Suprapubic skin (tissue), 4 donors: ENCODE measurements around the gene OR4D2. TPM values are rescaled to one million over a fixed set of nuclear protein-coding genes. Genes with fewer than 3 reads are reported as not detected.
A peak's percentile ranks its signal among the peaks of the same experiment; 100 is the strongest.

Source experiments
- DNase-seq, 2 donors: peaks; one replicate each; pipeline ENCODE4 v3.0.0-alpha.2; 2019; ENCODE audit warnings: low spot score in 2 of 2
- H3K27ac ChIP-seq: fragments of 200-600 bp; sonication (generic); one replicate; pipeline ENCODE4 v1.5.1; 2019
- H3K27me3 ChIP-seq: fragments of 200-600 bp; sonication (generic); one replicate; pipeline ENCODE4 v1.5.1; 2019
- H3K36me3 ChIP-seq: fragments of 200-600 bp; sonication (generic); one replicate; pipeline ENCODE4 v1.5.1; 2019
- H3K4me1 ChIP-seq: fragments of 200-600 bp; sonication (generic); one replicate; pipeline ENCODE4 v1.5.1; 2019
- H3K4me3 ChIP-seq: fragments of 200-600 bp; sonication (generic); one replicate; pipeline ENCODE4 v1.5.1; 2019; ENCODE audit warnings: mild to moderate bottlenecking
- H3K9me3 ChIP-seq: fragments of 200-600 bp; sonication (generic); one replicate; pipeline ENCODE4 v1.5.1; 2019
- EP300 ChIP-seq: sonication (generic); formaldehyde crosslinking; IDR thresholded peaks from one replicate; pipeline ENCODE4 v1.6.1; 2017; ENCODE audit warnings: antibody characterized with exemption
- POLR2A ChIP-seq, 2 donors: fragments of 450-650 bp; IDR thresholded peaks; one replicate each; pipeline ENCODE4 v1.6.1; 2017; ENCODE audit warnings: antibody characterized with exemption in 2 of 2, mild to moderate bottlenecking in 2 of 2, moderate library complexity in 2 of 2
- POLR2AphosphoS5 ChIP-seq, 3 donors: sonication (generic); formaldehyde crosslinking; IDR thresholded peaks; one replicate each; pipeline ENCODE4 v1.6.1; 2017; ENCODE audit warnings: antibody characterized with exemption in 3 of 3
- WGBS: methylation state at CpG from one replicate; pipeline ENCODE4 v1.1.5; 2018; 5-methylcytosine and 5-hydroxymethylcytosine counted together
- total RNA-seq, 4 donors: library from RNA; depleted of rRNA; stranded (reverse); fragments of >200 nt; gene quantifications; one replicate each; pipeline ENCODE4 v1.1.0, GENCODE V29; 2016
- TF ChIP-seq, protein P1 (sequence below), 2 donors: fragments of 200-600 bp in 1 of 2; fragments of 450-650 bp in 1 of 2; sonication (generic) in 1 of 2; IDR thresholded peaks; one replicate each; pipeline ENCODE4 v1.5.1; 2016 to 2019; ENCODE audit warnings: antibody characterized with exemption in 2 of 2, mild to moderate bottlenecking in 1 of 2, moderate library complexity in 1 of 2

Gene OR4D2
- total RNA-seq, 4 donors from 2014 or later = not detected

DNA sequence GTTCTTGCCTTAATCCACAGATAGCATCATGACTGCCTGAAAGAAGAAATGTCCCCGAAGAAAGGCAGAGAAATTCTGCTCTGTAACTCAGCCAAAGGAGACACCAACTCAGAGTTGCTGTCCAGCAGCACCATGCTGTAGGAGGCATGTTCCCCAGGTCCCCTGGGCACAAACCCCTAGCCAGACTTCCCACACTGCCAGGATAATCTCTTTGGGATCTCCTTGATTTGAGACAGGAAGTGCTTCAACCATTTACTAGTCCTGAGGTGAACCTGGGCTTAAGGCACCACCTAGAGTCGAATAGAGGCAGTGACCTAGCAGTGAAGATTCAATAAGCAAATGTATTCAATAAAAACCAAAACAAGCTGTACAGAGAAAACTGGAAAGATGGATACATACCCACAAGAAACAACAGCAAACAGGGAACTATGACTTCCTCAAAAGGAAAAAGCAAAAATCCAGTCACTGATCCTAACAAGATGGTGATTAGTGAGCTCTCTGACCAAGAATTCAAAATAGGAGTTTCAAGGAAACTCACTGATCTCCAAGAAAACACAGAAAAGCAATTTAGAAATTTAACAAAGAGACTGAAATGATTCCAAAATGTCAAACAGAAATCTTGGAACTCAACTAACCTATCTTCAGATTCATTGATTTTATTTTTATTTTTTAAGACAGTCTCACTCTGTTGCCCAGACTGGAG lies 5.7 kb downstream of the OR4D2 start:
- TF ChIP-seq, protein P1, sequence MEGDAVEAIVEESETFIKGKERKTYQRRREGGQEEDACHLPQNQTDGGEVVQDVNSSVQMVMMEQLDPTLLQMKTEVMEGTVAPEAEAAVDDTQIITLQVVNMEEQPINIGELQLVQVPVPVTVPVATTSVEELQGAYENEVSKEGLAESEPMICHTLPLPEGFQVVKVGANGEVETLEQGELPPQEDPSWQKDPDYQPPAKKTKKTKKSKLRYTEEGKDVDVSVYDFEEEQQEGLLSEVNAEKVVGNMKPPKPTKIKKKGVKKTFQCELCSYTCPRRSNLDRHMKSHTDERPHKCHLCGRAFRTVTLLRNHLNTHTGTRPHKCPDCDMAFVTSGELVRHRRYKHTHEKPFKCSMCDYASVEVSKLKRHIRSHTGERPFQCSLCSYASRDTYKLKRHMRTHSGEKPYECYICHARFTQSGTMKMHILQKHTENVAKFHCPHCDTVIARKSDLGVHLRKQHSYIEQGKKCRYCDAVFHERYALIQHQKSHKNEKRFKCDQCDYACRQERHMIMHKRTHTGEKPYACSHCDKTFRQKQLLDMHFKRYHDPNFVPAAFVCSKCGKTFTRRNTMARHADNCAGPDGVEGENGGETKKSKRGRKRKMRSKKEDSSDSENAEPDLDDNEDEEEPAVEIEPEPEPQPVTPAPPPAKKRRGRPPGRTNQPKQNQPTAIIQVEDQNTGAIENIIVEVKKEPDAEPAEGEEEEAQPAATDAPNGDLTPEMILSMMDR (IDR thresholded peaks at IDR 0.05) = peak in 1 of 2 donors; percentile 21
- TF ChIP-seq POLR2AphosphoS5 (IDR thresholded peaks at IDR 0.05) = no peak

DNA sequence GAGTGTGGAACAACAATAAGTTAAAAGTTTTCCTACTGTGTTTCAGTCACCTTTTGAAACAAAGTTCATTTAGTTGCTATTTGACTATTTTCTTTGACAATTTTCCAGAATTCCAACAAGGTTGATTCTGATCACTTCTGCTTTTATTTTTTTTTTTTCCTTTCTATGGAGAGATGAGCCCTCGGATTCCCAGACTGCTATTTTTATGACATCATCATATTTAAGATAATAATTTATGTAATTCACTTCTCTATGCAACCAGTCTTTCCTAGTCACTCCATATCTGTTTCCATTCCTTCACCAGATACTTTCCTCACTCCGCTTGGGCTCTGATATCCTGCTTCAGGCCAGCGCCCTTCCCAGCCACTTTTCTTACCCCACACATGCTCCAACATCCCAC lies 8.1 kb downstream of the OR4D2 start:
- Histone ChIP-seq H3K27ac (no peak overlapping the region), H3K4me1 (no peaks in the 10 kb centered on the region), H3K36me3 (no peaks in the 10 kb centered on the region), H3K27me3 (peaks cover 2% of the 10 kb centered on the region), H3K9me3 (no peaks in the 10 kb centered on the region), H3K4me3 (no peak overlapping the region)
- TF ChIP-seq, protein P1 (IDR thresholded peaks at IDR 0.05) = no peak
- TF ChIP-seq POLR2A (IDR thresholded peaks at IDR 0.05) = no peak
- TF ChIP-seq POLR2AphosphoS5 (IDR thresholded peaks at IDR 0.05) = no peak
- TF ChIP-seq EP300 = no peak
- no peak for DNase-seq
- 56% methylated on average over 3 of the region's 3 CpGs for WGBS

More for the DNA sequence above, 5.7 kb downstream of the OR4D2 start:
- Histone ChIP-seq H3K27ac (no peak overlapping the region), H3K36me3 (no peaks in the 10 kb centered on the region), H3K27me3 (peaks cover 8% of the 10 kb centered on the region), H3K9me3 (no peaks in the 10 kb centered on the region), H3K4me1 (no peaks in the 10 kb centered on the region), H3K4me3 (no peak overlapping the region)
- DNase-seq = no peak
- 30% methylated on average over 2 of the region's 2 CpGs for WGBS

DNA sequence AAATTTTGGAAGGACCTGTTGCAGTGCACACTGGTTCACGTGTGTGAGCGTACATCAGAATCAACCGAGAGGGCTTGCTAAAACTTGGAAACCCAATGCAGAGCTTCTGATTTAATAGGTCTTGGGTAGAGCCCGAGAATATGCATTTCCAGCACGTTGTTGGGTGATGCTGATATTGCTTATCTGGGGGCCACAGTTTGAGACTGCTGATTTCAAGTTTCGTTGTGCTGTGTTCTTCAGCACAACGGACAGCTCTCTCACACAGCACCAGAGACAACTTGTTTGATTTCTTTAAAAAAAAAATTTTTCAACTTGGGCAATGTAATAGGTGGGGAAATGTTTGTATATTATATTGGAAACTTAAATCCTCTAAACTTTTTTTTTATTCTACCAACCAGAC lies 9.4 kb downstream of the OR4D2 start:
- Histone ChIP-seq H3K36me3 (no peaks in the 10 kb centered on the region), H3K4me1 (no peaks in the 10 kb centered on the region), H3K9me3 (no peaks in the 10 kb centered on the region), H3K4me3 (no peak overlapping the region), H3K27ac (no peak overlapping the region), H3K27me3 (peaks cover 2% of the 10 kb centered on the region)
- 40% methylated on average over 7 of the region's 7 CpGs for WGBS
- TF ChIP-seq EP300 (no peak), POLR2AphosphoS5 (IDR thresholded peaks at IDR 0.05) (no peak), POLR2A (IDR thresholded peaks at IDR 0.05) (no peak)
- TF ChIP-seq, protein P1 (IDR thresholded peaks at IDR 0.05) = no peak
- DNase-seq = no peak

DNA sequence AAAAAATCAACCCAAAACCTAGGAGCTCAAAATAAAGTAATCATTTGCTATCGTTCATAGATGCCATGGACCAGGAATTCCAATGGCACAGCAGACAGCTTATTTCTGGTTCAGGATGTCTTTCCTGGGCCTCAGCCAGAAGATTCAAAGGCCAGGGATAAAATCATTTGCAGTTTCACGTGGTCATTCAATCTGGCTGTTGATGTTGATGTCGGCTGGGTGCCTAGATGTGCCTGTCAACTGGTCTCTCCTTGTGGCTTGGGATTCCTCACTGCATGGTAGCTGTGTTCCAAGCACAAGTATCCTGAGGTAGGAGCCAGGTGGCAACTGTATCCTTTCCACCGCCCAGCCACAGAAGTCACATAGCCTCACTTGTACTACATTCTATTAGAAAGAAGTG lies 15.0 kb downstream of the OR4D2 start:
- H3K4me3 ChIP-seq = no peak overlapping the region
- H3K4me1 ChIP-seq = no peaks in the 10 kb centered on the region
- no peak overlapping the region for H3K27ac ChIP-seq
- no peak for DNase-seq
- no peaks in the 10 kb centered on the region for H3K36me3 ChIP-seq
- peaks cover 1% of the 10 kb centered on the region for H3K27me3 ChIP-seq
- no peaks in the 10 kb centered on the region for H3K9me3 ChIP-seq
- WGBS = 75% methylated on average over 4 of the region's 4 CpGs
- no peak for TF ChIP-seq POLR2AphosphoS5 (IDR thresholded peaks at IDR 0.05)
- TF ChIP-seq, protein P1 (IDR thresholded peaks at IDR 0.05) = no peak
- TF ChIP-seq EP300 = no peak
- TF ChIP-seq POLR2A (IDR thresholded peaks at IDR 0.05) = no peak

DNA sequence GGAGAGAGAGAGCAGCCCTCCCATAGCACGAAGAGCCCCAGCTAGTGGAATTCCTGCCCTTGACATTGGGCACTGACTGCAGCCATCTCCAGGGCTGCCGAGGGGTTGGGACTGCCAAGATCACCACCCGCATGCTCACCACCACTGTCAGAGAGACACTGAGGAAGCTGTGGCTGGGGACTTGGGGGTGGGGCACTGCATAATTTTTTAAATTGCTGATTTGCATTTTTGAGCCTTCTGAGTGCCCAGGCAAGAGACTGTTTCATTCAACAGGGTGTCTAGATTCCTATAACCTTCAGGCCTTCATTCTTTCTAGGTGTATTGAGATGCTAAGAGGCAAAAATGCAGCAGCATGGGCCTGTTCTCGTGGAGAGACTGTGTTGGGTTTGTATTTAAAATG lies 16.7 kb downstream of the OR4D2 start:
- Histone ChIP-seq H3K9me3 (no peaks in the 10 kb centered on the region), H3K4me1 (no peaks in the 10 kb centered on the region), H3K27me3 (no peaks in the 10 kb centered on the region), H3K4me3 (no peak overlapping the region), H3K36me3 (no peaks in the 10 kb centered on the region), H3K27ac (no peak overlapping the region)
- 90% methylated on average over 4 of the region's 4 CpGs for WGBS
- TF ChIP-seq, protein P1 (IDR thresholded peaks at IDR 0.05) = no peak
- no peak for TF ChIP-seq EP300
- no peak for TF ChIP-seq POLR2A (IDR thresholded peaks at IDR 0.05)
- TF ChIP-seq POLR2AphosphoS5 (IDR thresholded peaks at IDR 0.05) = no peak
- no peak for DNase-seq
